ENCODE results near the gene NRG3.
"Not testable (repeated sequence)": the region's sequence is repeated elsewhere in the genome, so short reads cannot be mapped to it uniquely, and the experiment has no call there.

- TF ChIP-seq PATZ1 (CRISPR knock-in tag; IDR thresholded peaks at IDR 0.05; ENCODE audit: borderline replicate concordance); ISL1 (CRISPR knock-in tag; IDR thresholded peaks at IDR 0.05): not testable (repeated sequence)
Measured at GRCh38 chr10:82960421-82961060, 1085.5 kb downstream of the NRG3 start.
